ENCODE results near the gene KRT9. TPM values are rescaled to one million over a fixed set of nuclear protein-coding genes. Genes with fewer than 3 reads are reported as not detected.

KRT9 gene
- polyA plus RNA-seq, 3 donors: not detected

- Histone ChIP-seq H3K27me3 (ENCODE audit: control insufficient read depth in 2 of 2, insufficient read depth in 2 of 2, low read length in 2 of 2) (no peaks in the 10 kb centered on the region), H3K9ac (ENCODE audit: insufficient read depth, low read length, poor library complexity, severe bottlenecking) (peak overlapping the region; percentile 19), H3K36me3 (replicated peaks in 1 of 2; ENCODE audit: control insufficient read depth in 1 of 2, insufficient read depth in 2 of 2, low read length in 2 of 2) (no peaks in the 10 kb centered on the region), H2AFZ (ENCODE audit: insufficient read depth, low read depth, low read length, poor library complexity, severe bottlenecking) (peak overlapping the region; percentile 78), H3K27ac (ENCODE audit: low read depth in 1 of 2, low read length in 2 of 2) (no peak overlapping the region), H4K20me1 (ENCODE audit: insufficient read depth, low read length) (no peaks in the 10 kb centered on the region), H3K4me1 (ENCODE audit: control insufficient read depth in 1 of 2, insufficient read depth in 2 of 2, low read length in 2 of 2) (peaks cover 16 to 20% of the 10 kb centered on the region in 2 donors), H3K4me2 (replicated peaks; ENCODE audit: extremely low read depth, low read length, poor library complexity, severe bottlenecking) (peak overlapping the region; percentile 68), H3K4me3 (replicated peaks in 1 of 3; ENCODE audit: low read depth in 2 of 3, low read length in 3 of 3) (peak overlapping the region; percentile 0 to 64 (median 21)), H3K79me2 (ENCODE audit: insufficient read depth, low read length) (no peaks in the 10 kb centered on the region), H3K9me3 (replicated peaks in 1 of 2; ENCODE audit: control insufficient read depth in 1 of 2, insufficient read depth in 1 of 2, low read length in 2 of 2) (peaks cover 3 to 7% of the 10 kb centered on the region in 2 donors)
- intact Hi-C loops (cut with micrococcal nuclease): loop anchor here (1.0 to 10.0 kb wide), 8 partner anchors 57 to 746 kb away; partner anchors contain the start of gene KRT36 (in 1 of the 2)
- WGBS (ENCODE audit: insufficient coverage): 0% methylated on average over 16 of the region's 25 CpGs
- peak; percentile 100 for TF ChIP-seq CTCF (IDR thresholded peaks at IDR 0.05)
- peaks cover 1 to 15% (median 8%) of the 10 kb centered on the region in 3 donors for H3K27me3 Mint-ChIP-seq (ENCODE audit: low read depth in 3 of 3)
- peaks cover 4 to 10% (median 7%) of the 10 kb centered on the region in 7 donors for H3K9me3 Mint-ChIP-seq
- peaks cover 21% of the 10 kb centered on the region for H3K4me1 Mint-ChIP-seq
- H3K4me3 Mint-ChIP-seq: peak overlapping the region; percentile 66 to 80
- peak overlapping the region in 3 of 7 donors; percentile 48 to 80 (median 60) for H3K27ac Mint-ChIP-seq
- peaks cover 0 to 2% of the 10 kb centered on the region in 2 donors for H3K36me3 Mint-ChIP-seq
- peak; percentile 65 to 71 (median 66) for DNase-seq
Observed at GRCh38 chr17:41548844-41549595, 22.8 kb downstream of the KRT9 start.

- Histone ChIP-seq H3K27ac (ENCODE audit: low read depth in 1 of 2, low read length in 2 of 2) (no peak overlapping the region), H3K4me2 (replicated peaks; ENCODE audit: extremely low read depth, low read length, poor library complexity, severe bottlenecking) (peak overlapping the region; percentile 68), H3K9ac (ENCODE audit: insufficient read depth, low read length, poor library complexity, severe bottlenecking) (peak overlapping the region; percentile 19), H4K20me1 (ENCODE audit: insufficient read depth, low read length) (no peaks in the 10 kb centered on the region), H3K36me3 (replicated peaks in 1 of 2; ENCODE audit: control insufficient read depth in 1 of 2, insufficient read depth in 2 of 2, low read length in 2 of 2) (no peaks in the 10 kb centered on the region), H2AFZ (ENCODE audit: insufficient read depth, low read depth, low read length, poor library complexity, severe bottlenecking) (peak overlapping the region; percentile 78), H3K79me2 (ENCODE audit: insufficient read depth, low read length) (no peaks in the 10 kb centered on the region), H3K4me1 (ENCODE audit: control insufficient read depth in 1 of 2, insufficient read depth in 2 of 2, low read length in 2 of 2) (peaks cover 16 to 20% of the 10 kb centered on the region in 2 donors), H3K4me3 (replicated peaks in 1 of 3; ENCODE audit: low read depth in 2 of 3, low read length in 3 of 3) (peak overlapping the region in 2 of 3 experiments; percentile 0 to 64), H3K9me3 (replicated peaks in 1 of 2; ENCODE audit: control insufficient read depth in 1 of 2, insufficient read depth in 1 of 2, low read length in 2 of 2) (peaks cover 3 to 7% of the 10 kb centered on the region in 2 donors), H3K27me3 (ENCODE audit: control insufficient read depth in 2 of 2, insufficient read depth in 2 of 2, low read length in 2 of 2) (no peaks in the 10 kb centered on the region)
- no peak for TF ChIP-seq CTCF (IDR thresholded peaks at IDR 0.05)
- peaks cover 0 to 2% of the 10 kb centered on the region in 2 donors for H3K36me3 Mint-ChIP-seq
- H3K9me3 Mint-ChIP-seq: peaks cover 4 to 10% (median 7%) of the 10 kb centered on the region in 7 donors
- H3K27me3 Mint-ChIP-seq (ENCODE audit: low read depth in 3 of 3): peaks cover 1 to 12% (median 8%) of the 10 kb centered on the region in 3 donors
- DNase-seq: peak; percentile 51 to 67 (median 54)
- WGBS (ENCODE audit: insufficient coverage): 26% methylated on average over 21 of the region's 23 CpGs
- H3K27ac Mint-ChIP-seq: peak overlapping the region in 1 of 7 donors; percentile 37
- peaks cover 21% of the 10 kb centered on the region for H3K4me1 Mint-ChIP-seq
- intact Hi-C loops (cut with micrococcal nuclease): loop anchor here (2.0 to 10.0 kb wide), 7 partner anchors 56 to 745 kb away; partner anchors contain the start of gene KRT36 (in 1 of the 2)
- H3K4me3 Mint-ChIP-seq: peak overlapping the region; percentile 66 to 80
Observed at GRCh38 chr17:41547921-41548843, 23.7 kb downstream of the KRT9 start.

All from CD14-positive monocyte (primary cell).